Measurements from ENCODE around the gene CRB3.

CRB3 gene

DNA sequence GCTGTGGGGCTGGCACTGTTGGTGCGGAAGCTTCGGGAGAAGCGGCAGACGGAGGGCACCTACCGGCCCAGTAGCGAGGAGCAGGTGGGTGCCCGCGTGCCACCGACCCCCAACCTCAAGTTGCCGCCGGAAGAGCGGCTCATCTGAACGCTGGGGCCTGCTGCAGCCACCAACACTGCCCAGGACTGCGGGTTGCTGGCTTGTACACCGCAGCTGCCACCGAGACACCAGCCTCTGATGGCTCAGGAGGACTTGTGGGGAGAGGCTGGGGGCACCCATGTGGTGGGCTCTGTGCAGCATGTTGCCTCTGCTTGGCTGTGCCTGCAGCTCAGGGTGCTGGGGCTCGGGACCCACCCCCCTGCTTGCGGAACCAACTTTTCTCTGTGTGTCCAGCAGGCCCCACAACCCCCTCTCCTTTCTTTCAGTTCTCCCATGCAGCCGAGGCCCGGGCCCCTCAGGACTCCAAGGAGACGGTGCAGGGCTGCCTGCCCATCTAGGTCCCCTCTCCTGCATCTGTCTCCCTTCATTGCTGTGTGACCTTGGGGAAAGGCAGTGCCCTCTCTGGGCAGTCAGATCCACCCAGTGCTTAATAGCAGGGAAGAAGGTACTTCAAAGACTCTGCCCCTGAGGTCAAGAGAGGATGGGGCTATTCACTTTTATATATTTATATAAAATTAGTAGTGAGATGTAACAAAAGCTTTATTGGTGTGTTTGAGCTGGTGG is 2.6 kb downstream of the CRB3 start:
- no peak for DNase-seq (ENCODE audit: low spot score)

DNA sequence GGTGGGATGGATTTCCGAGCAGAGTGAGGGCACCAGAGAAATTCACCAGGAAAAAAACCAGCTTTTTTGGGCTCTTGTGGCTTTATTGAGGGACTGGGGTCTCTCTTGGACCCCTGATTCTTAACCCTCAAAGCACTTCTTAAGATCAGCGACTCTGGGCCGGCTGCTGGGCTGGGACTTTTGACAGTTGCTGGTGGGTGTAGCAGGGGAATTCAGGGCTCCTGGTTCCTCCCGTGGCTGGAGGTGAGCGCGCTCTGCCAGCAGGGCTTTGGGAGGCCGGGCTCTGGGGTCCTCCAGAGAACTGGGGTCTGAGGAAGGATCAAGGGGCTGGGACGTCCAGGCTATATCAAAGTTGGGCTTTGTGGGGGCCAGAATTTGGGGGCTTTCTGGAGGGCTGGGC is 3.3 kb downstream of the CRB3 start:
- no peak for DNase-seq (ENCODE audit: low spot score)

DNA sequence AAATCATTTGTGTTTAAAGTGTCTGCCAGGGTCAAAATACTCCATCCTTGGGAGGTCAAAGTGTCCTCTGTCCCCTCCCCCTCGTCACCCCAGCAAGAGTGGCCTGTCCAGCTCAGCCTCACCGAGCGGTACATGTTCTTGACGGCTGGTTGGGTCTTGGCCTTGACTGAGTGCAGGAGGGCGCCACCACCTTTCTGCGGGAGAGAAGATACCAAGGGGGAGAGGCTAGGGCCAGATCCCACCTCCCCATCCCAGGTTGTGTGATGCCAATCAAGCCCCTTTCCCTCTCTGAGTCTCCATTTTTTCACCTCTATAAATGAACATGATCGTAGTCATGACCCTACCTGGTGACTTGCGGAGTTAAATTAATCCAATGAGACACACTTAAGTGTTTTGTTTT is 6.1 kb downstream of the CRB3 start:
- no peak for DNase-seq (ENCODE audit: low spot score)

DNA sequence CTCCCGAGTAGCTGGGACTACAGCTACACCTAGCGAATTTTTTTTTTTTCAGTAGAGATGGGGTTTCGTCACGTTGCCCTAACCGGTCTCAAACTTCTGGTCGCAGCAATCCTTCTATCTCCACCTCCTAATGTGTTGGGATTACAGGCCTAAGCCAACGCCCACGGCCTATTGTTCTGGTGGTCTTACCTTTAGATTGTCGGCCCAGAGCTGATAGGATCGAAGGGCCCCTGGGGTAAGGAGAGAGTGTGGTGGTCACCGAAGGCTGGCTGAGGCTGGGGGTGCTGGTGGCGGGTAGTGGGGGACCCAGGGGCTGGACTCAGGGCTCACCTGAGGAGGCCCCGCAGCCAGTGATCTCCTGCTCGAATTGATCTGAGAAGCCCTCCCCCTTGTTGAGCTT is 7.0 kb downstream of the CRB3 start:
- no peak for DNase-seq (ENCODE audit: low spot score)

DNA sequence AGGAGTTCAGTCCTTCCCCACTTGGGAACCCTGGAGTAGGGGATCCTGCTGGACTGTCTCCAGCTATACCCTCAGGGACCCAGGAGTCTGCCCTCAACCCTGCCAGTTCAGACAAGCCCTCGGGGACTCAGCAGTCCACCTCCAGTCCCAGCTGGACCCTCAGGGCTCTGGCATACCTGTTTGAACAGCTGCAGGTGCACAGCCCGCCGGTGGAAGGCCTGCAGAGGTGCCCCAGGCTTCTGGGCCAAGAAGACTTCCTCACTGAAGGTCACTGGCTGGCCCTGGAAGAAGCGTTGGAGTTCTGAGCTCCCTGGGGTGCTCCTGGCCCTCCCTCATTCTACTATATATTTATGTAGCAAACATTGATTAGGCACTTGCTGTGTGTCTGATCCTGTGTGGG is 8.6 kb downstream of the CRB3 start:
- DNase-seq (ENCODE audit: low spot score) = no peak

DNA sequence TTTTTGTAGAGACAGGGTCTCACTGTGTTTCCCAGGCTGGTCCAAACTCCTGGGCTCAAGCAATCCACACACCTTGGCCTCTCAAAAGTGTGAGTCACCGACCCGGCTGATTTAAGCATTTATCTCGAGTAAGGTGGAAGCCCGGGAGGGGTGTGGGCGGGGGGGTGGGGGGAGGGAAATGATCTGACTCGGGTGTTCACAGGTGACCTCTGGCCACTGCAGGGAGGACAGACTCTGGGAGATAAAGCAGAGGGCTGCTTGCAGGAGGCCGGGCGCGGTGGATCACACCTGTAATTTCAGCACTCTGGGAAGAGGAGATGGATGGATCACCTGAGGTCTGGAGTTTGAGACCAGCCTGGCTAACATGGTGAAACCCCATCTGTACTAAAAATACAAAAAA is 9.6 kb downstream of the CRB3 start:
- no peak for DNase-seq (ENCODE audit: low spot score)

DNA sequence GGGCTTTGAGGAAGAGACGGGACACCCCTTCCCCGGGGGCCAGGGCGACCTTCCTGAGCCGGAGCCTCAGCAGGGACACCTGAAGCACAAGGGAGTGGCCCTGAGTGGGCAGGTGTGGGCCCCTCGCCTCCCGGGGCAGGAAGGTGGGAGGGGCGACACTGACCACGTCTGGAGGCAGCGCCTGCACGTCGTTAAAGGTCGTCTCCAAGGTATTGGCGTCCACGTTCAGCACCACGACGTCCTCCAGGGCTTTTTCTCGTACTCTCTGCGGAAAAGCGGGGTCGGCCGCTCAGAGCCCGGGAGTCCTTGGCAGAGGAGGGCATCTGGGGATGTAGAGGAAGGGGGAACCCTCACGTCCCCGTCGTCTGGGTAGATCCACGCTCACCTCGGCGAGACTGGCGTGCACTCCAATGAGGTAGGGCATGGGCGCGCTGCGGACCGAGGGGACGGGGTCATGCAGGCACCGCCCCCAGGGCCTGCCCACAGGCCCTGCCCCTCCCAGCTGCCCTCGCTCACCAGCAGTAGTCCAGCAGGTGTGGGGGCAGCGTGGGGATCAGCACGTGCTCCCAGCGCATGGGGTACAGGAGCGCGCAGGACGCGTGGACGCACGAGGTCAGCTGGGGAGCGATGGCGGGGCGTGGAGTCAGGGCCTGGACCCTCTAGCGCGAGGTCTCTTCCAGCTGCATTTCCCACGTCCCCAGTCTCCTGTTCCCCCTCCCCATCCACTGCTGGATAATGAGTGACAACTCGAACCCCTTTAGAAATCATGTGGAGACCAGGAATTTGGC is 11.4 kb downstream of the CRB3 start:
- no peak for DNase-seq (ENCODE audit: low spot score)

DNA sequence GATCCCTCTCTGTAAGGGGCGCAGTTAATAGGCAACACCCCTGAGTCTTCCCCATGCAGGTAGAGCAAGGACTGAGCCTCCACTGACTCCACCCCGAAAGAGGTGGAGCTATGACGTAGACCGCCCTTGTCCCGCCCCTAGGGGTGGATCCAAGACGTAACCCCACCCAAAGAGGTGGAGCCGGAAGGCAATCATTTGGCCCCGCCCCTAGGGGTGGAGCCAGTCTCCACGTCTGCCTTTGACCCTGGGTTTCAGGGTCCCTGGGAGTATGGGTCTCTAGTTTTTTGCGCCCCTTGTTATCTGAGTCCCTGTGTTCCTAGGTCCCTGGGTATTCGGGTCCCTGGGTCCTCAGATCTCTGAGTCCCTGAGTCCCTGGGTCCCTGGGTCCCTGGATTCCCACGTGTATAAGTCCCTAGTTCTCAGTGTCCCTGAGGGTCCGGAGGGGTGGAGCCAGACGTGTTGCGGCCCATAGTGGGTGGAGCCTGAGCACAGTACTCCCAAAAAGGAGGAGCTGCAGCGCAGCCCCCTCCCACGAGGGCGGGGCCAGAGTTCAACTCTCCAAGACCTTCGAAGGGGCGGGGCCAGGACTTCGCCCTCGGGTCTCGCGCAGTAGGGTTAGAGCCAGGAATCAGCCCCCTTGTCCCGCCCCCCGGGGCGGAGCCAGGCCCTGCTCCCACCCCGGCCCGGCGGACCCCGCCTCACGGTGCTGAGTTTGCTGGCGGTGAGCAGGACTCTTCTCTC is 12.3 kb downstream of the CRB3 start:
- DNase-seq (ENCODE audit: low spot score) = no peak

DNA sequence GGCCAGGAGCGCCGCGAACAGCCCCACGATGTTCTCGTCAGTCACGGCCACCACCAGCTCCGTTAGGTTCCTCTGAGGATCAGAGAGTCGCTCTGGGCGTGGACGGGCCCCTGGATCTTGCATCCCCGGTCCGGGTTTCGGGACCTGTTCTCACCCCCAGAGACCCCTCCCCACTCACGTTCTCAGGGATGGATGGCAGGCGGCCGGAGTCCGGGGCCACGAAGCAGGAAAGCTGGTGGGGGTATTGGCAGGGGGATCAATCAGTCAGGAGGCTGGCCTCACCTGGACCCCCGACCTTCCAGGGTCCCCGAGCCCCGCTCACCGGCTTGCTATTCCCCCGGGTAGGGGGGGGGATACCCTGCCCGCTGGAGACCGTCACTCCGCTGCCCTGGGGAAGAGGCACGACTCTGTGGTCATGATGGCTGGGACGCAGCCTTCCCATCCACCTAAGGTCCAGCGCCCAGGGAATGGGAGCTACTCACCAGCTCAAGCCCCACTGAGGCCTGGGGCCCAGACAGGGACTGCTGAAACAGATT is 12.9 kb downstream of the CRB3 start:
- no peak for DNase-seq (ENCODE audit: low spot score)

DNA sequence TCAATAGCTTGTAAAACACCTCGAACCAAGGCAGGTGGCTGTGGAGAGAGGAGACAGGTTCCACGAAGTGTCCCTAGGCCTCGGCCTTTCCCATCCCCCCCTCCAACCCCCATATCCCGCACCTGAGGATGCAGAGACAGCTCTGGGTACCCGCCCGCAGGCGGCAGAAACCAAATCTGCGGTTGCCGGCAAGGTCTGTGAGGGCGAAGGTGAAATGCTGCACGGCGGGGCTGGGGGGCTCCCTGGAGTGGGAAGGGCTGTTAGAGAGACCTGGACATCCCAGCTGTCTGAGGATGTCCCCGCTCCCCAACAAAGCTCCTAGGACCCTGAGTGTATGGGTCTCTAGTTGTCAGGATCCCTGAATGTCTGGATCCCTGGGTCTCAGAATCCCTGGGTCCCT is 14.7 kb downstream of the CRB3 start:
- DNase-seq (ENCODE audit: low spot score) = no peak

DNA sequence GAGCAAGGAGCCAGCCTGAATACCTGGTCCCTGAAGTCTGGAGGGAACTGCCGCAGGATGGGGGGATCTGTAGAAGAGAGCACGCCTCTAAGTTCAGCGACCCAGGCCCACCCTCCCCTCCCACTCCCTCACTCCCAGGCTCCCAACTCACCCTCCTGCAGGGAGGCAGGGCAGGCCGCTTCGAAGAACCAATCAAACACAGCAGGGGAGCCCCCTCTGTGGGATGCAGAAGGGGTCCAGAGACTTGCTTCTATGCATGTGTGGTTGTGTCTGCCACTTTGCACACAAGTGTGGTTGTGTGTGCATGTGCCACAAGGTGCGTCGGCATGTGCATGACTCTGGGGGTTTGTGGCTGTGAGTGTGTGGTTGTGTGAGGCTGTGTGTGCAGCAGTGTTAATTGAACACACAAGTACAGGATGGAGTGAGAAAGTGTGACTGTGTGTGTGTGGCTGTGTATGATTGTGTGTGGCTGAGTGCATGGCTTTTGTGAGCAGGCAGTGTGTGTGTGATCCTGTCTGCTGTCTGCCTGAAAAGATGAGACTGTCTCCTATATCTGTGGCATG is 15.8 kb downstream of the CRB3 start:
- DNase-seq (ENCODE audit: low spot score) = no peak

DNA sequence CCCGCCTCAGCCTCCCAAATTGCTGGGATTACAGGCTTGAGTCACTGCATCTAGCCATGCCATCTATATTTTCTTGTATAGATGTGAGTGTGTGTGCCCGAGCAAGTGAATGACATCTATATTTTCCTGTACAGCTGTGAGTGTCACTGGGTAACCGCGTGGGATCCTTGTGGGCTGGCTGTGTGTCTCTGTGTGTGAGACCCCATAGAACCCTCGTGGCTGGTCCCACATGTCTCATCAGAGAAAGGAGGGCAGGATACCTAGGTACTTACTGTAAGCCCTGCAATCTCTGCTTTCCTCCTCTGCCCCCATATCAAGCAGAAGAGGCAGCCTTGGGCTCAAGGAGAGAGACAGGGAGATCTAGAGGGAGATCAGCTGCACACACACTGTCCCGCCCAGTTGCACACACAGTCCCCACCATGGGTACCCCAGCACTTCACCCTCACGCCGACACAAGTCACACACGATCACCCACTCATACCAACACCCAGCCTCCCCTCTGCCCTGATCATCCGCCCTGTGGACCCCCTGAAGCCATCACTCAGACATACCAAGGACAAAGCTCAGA is 16.9 kb downstream of the CRB3 start:
- no peak for DNase-seq (ENCODE audit: low spot score)

DNA sequence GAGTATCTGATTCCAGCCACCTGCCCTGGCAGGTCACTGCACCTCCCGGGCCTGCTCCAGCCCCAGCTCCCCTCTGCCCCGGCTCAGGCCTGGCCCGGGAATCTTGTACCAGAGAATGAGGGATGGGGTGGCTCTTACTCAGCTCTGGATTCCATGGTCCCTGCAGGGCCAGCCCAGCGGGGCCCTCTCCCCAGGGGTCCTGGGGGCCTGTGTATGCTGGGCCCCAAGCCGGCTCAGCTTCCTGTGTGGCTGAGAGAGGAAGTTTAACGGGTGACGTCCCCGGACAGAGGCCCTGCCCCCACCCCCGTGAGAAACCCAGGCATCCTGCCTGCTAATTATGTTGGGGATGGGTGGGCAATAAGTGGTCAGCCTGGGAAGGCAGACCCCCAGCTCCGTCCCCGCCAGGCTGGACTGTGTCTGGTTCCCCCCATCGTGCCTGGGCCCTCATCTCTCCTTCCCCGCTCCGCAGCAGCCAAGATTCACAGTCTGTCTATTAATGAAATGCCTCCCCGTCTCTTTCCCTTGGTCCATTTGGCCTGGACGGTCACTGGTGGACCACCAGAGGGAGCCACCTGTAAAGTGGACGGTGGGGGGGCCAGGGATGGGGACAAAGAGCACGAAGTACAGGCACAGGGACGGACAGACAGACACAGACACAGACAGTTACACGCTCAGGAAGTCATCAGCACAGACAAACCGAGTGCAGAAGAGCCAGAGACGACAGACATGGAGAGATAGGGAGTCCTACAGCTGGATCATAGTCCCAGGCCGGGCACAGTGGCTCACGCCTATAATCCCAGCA is 17.7 kb downstream of the CRB3 start, which contains the start of gene DENND1C:
Gene DENND1C (minus strand): TSS at position 247 of the 802 bp plus-strand sequence. CDS start 92 bp downstream, at position 155.
- DNase-seq (ENCODE audit: low spot score) = no peak

DNA sequence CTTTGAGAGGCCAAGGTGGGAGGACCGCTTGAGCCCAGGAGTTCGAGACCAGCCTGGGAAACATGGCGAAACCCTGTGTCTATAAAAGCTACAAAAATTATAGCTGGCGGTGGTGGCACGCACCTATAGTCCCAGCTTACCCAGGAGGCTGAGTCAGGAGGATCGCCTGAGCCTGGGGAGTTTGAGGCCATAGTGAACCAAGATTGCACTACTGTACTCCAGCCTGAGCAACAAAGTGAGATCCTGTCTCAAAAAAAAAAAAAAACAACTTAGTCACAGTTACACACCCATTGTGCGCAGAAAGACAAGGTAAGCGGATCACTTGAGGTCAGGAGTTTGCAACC is 18.2 kb downstream of the CRB3 start:
- DNase-seq (ENCODE audit: low spot score) = no peak

DNA sequence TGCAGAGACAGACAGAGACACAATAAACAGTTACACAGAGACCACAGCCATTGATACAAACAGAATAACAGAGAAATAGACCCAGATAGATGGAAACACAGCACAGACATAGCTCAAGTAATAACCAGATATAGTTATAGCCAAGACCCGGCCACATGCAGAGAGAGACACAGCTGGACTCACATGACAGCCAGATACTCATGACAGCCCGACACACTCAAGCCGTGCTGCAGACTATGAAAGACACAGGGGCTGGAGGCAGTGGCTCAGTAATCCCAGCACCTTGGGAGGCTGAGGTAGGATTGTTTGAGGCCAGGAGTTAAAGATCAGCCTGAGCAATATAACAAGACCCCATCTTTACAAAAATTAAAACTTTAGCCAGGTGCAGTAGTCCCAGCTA is 19.2 kb downstream of the CRB3 start:
- no peak for DNase-seq (ENCODE audit: low spot score)

DNA sequence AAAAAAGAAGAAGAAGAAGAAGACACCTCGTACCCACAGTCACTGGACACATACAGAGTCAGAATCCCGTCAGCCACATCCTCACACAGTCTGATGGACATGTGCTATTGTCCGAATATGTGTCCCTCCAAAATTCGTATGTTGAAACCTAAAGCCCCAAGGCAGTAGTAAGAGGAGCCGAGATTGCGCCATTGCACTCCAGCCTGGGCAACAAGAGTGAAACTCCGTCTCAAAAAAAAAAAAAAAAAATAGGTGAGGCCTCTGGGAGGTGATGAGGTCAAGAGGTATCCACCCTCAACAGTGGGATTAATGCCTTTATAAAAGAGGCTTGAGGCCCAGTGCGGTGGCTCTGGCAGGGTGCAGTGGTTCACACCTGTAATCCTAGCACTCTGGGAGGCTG is 20.2 kb downstream of the CRB3 start:
- DNase-seq (ENCODE audit: low spot score) = no peak

DNA sequence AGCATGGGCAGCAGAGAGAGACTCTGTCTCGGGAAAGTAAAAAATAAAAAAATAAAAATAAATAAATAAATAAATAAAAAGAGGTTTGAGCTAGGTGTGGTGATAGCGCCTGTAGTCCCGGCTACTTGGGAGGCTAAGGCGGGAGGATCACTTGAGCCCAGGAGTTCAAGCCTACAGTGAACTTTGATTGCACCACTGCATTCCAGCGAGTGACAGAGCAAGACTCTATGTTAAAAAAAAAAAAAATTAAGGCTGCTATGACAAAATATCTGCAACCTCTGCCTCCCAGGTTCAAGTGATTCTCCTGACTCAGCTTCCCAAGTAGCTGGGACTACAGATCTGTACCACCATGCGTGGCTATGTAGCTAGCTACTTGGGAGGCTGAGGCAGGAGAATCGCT is 20.8 kb downstream of the CRB3 start:
- no peak for DNase-seq (ENCODE audit: low spot score)

DNA sequence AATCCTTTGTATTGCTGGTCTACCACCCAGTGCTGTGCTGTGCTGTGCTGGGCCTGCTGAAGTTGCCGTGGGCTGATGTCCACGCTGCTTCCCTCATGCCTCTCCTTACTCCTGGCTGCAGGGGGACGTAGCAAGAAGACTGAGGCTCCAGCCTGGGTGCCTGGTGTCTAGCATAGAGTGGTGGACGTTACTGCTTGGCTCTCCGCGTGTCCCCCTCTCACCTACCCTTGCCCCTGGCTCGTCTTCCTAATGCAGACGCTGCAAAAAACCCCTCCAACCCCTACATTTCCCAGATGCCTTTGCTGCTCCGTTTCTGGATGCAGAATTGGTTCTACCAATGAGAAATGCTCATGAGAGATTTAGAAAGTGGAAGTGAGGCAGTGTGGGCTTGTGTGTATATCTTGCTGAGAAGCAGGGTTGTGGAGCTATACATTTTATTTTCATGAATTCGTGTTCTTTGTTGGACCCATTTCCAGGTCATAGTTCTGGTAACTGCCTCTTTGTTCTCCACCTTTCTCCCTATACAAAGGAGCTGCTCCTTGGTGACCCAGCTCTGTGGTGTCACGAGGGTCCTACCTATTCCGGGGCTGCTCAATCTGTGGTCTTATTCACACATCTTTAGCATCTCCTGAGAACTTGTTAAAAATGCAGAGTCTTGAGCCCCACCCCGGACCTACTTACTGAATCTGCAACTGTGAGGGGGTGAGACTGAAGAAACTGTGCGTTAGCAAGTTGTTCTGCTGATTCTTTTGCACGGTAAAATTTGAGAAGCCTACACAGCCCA is 25.4 kb downstream of the CRB3 start:
- no peak for DNase-seq (ENCODE audit: low spot score)

DNA sequence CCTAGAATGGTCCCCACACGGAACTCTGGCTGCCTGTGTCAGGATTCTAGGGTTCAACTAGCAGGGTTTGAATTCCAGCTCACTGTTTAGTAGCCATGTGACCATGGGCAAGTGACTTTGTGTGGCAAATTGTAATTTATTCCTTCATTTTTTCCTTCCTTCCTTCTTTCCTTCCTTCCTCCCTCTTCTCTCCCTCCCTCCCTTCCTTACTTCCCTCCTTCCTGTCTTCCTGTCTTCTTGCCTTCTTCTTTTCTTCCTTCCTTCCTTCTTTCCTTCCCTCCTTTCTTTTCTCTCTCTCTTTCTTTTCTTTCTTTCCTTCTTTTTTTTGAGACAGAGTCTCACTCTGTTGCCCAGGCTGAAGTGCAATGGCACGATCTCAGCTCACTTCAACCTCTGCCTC is 26.1 kb downstream of the CRB3 start:
- DNase-seq (ENCODE audit: low spot score) = no peak

DNA sequence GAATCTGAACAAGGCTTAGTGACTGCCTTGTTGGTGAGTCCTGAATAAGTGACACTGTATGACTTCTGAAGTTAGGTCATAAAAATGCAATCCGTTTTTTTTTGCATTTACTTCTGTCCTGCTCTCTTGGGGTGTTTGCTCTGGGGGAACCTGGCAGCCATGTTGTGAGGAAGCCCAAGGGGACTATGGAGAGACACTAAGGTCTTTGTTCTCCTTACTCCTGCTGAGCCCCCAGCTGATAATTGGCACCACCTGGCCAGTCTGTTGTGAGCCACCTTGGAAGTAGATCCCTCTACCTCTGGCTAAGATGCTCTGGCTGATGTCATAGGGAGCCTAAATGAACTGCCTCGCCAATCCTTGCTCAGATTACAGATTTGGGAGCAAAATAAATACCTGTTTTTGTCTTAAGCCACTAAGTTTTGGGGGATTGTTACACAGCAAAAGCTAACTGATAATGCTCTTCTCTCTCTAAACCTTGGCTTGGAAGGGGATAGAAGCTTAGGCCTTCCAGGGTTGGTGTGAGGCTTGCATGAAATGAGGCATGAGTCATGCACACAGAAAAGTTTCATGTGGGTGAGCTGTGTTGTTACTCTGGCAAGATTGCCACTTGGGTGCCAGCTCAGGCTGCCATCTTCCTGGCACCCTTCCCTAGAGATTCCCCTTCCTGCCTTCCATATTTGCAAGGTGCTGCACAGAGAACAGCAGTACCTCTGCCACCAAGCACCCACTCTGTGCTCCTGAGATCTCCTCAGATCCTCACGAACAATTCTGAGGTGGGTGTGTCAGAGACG is 27.9 kb downstream of the CRB3 start:
- DNase-seq (ENCODE audit: low spot score) = no peak

Data from hepatic stellate cell (primary cell).